ENCODE results near the gene HDAC5. TPM values are rescaled to one million over a fixed set of nuclear protein-coding genes. Genes with fewer than 3 reads are reported as not detected.
A peak's percentile ranks its signal among the peaks of the same experiment; 100 is the strongest.

HDAC5 gene
- polyA plus RNA-seq, 3 donors: 16.1 to 93.6 (median 24.7) TPM

DNA sequence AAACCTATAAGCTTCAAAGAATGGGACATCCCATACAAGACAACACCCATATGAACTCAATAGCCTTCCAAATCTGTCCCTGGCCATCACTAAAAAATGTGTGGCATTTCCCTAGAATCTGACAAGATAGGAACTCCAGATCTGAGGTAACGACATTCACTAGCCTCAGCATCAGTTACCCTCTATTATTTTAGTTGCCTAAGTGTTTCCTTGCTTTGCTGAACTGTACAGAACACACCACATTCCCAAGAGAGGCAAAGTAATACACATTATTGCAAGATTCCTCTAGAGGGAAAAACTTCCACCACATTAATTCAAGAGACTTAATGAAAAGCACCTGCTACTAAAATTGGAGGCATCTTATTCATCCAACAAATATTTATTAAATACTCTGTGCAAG, 62.0 kb downstream of the HDAC5 start:
- Histone ChIP-seq H3K9me3 (replicated peaks in 1 of 2; ENCODE audit: control insufficient read depth in 1 of 2, insufficient read depth in 1 of 2, low read length in 2 of 2) (no peaks in the 10 kb centered on the region), H2AFZ (ENCODE audit: insufficient read depth, low read depth, low read length, poor library complexity, severe bottlenecking) (no peak overlapping the region), H3K36me3 (replicated peaks in 1 of 2; ENCODE audit: control insufficient read depth in 1 of 2, insufficient read depth in 2 of 2, low read length in 2 of 2) (peaks cover 43 to 68% of the 10 kb centered on the region in 2 donors), H3K4me3 (replicated peaks in 1 of 3; ENCODE audit: low read depth in 2 of 3, low read length in 3 of 3) (no peak overlapping the region), H4K20me1 (ENCODE audit: insufficient read depth, low read length) (peaks cover 78% of the 10 kb centered on the region), H3K4me1 (ENCODE audit: control insufficient read depth in 1 of 2, insufficient read depth in 2 of 2, low read length in 2 of 2) (peaks cover 10 to 12% of the 10 kb centered on the region in 2 donors), H3K27ac (ENCODE audit: low read depth in 1 of 2, low read length in 2 of 2) (no peak overlapping the region), H3K27me3 (ENCODE audit: control insufficient read depth in 2 of 2, insufficient read depth in 2 of 2, low read length in 2 of 2) (no peaks in the 10 kb centered on the region), H3K4me2 (replicated peaks; ENCODE audit: extremely low read depth, low read length, poor library complexity, severe bottlenecking) (no peak overlapping the region), H3K9ac (ENCODE audit: insufficient read depth, low read length, poor library complexity, severe bottlenecking) (no peak overlapping the region), H3K79me2 (ENCODE audit: insufficient read depth, low read length) (peaks cover 96% of the 10 kb centered on the region)
- Mint-ChIP-seq H3K27me3 (ENCODE audit: low read depth in 3 of 3) (no peaks in the 10 kb centered on the region), H3K4me3 (no peak overlapping the region), H3K4me1 (peaks cover 12% of the 10 kb centered on the region), H3K9me3 (no peaks in the 10 kb centered on the region), H3K36me3 (peaks cover 43 to 64% of the 10 kb centered on the region in 2 donors), H3K27ac (no peak overlapping the region)
- intact Hi-C loops (cut with micrococcal nuclease): loop anchor here in 1 of 2 donors (10.0 kb wide), 1 partner anchor 123 kb away; the partner anchor contains the start of gene TMUB2
- no CpG with 5 or more reads among the region's 1 CpG for WGBS (ENCODE audit: insufficient coverage)
- TF ChIP-seq, protein P1, sequence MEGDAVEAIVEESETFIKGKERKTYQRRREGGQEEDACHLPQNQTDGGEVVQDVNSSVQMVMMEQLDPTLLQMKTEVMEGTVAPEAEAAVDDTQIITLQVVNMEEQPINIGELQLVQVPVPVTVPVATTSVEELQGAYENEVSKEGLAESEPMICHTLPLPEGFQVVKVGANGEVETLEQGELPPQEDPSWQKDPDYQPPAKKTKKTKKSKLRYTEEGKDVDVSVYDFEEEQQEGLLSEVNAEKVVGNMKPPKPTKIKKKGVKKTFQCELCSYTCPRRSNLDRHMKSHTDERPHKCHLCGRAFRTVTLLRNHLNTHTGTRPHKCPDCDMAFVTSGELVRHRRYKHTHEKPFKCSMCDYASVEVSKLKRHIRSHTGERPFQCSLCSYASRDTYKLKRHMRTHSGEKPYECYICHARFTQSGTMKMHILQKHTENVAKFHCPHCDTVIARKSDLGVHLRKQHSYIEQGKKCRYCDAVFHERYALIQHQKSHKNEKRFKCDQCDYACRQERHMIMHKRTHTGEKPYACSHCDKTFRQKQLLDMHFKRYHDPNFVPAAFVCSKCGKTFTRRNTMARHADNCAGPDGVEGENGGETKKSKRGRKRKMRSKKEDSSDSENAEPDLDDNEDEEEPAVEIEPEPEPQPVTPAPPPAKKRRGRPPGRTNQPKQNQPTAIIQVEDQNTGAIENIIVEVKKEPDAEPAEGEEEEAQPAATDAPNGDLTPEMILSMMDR (IDR thresholded peaks at IDR 0.05): no peak
- no peak for DNase-seq

DNA sequence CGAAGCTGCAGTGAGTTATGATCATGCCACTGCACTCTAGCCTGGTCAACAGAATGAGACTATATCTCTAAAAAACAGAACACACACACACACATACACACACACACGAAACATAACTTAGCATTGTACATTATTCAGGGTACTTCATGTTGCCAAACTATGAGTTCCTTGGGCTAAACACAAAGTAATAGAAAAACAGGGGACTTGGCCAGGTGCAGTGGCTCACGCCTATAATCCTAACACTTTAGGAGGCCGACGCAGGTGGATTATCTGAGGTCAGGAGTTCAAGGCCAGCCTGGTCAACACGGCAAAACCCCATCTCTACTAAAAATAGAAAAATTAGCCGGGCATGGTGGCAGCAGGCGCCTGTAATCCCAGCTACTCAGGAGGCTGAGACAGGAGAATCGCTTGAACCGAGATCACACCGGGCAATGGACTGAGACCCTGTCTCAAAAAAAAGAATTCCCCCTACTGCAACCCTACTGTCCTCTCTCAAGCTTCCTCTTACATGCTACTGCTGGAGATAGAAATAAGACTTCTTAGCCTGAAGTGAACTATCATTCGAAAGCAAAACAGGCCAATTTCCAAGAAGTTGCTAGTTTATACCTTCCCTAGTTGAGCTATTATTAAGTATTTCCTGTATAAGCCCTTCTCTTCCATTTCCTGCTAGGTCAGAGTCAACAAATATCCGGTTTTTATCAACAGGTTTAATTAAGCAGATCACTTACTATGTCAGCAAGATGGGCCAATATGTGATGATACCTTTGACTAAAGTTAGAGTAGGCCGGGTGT, 64.1 kb downstream of the HDAC5 start:
- Histone ChIP-seq H2AFZ (ENCODE audit: insufficient read depth, low read depth, low read length, poor library complexity, severe bottlenecking) (no peak overlapping the region), H4K20me1 (ENCODE audit: insufficient read depth, low read length) (peaks cover 80% of the 10 kb centered on the region), H3K4me2 (replicated peaks; ENCODE audit: extremely low read depth, low read length, poor library complexity, severe bottlenecking) (no peak overlapping the region), H3K27ac (ENCODE audit: low read depth in 1 of 2, low read length in 2 of 2) (no peak overlapping the region), H3K27me3 (ENCODE audit: control insufficient read depth in 2 of 2, insufficient read depth in 2 of 2, low read length in 2 of 2) (no peaks in the 10 kb centered on the region), H3K9me3 (replicated peaks in 1 of 2; ENCODE audit: control insufficient read depth in 1 of 2, insufficient read depth in 1 of 2, low read length in 2 of 2) (no peaks in the 10 kb centered on the region), H3K36me3 (replicated peaks in 1 of 2; ENCODE audit: control insufficient read depth in 1 of 2, insufficient read depth in 2 of 2, low read length in 2 of 2) (peaks cover 55 to 86% of the 10 kb centered on the region in 2 donors), H3K79me2 (ENCODE audit: insufficient read depth, low read length) (peaks cover 94% of the 10 kb centered on the region), H3K9ac (ENCODE audit: insufficient read depth, low read length, poor library complexity, severe bottlenecking) (no peak overlapping the region), H3K4me1 (ENCODE audit: control insufficient read depth in 1 of 2, insufficient read depth in 2 of 2, low read length in 2 of 2) (no peaks in the 10 kb centered on the region), H3K4me3 (replicated peaks in 1 of 3; ENCODE audit: low read depth in 2 of 3, low read length in 3 of 3) (no peak overlapping the region)
- Mint-ChIP-seq H3K27me3 (ENCODE audit: low read depth in 3 of 3) (no peaks in the 10 kb centered on the region), H3K9me3 (no peaks in the 10 kb centered on the region), H3K4me1 (peaks cover 9% of the 10 kb centered on the region), H3K36me3 (peaks cover 48 to 74% of the 10 kb centered on the region in 2 donors), H3K4me3 (no peak overlapping the region), H3K27ac (peak overlapping the region in 2 of 7 donors; percentile 24 to 76)
- TF ChIP-seq, protein P1 (IDR thresholded peaks at IDR 0.05): no peak
- intact Hi-C loops (cut with micrococcal nuclease): no loop called here
- WGBS (ENCODE audit: insufficient coverage): 100% methylated on average over 3 of the region's 14 CpGs
- DNase-seq: no peak

Data from CD14-positive monocyte (primary cell).